ENCODE measurements around the gene ADH7.
A peak's percentile ranks its signal among the peaks of the same experiment; 100 is the strongest.
"Not testable (repeated sequence)": the region's sequence is repeated elsewhere in the genome, so short reads cannot be mapped to it uniquely, and the experiment has no call there.

Gene ADH7

DNA sequence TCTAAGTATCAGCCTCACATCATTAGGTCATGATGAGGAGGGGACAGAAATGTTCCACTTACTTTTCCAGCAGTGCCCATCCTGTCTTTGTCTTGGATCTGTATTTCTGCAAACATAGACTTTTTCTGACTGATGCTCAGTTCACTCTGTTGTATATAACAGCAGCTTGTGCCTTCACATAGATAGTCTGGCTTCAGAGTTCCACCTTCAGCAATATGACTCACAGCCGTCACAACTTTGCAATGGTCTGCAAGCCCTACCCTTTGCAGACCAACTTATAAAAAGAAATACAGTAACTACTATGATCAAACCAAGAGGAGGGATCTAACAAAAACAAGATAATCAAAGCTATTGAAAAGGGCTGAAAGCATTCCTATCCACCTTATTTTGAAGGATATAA is at the start of gene ADH7:
ADH7 (minus strand) TSS at position 189 of the 400 bp plus-strand sequence; CDS start at position 80, 109 bp downstream.
- no peak for DNase-seq

DNA sequence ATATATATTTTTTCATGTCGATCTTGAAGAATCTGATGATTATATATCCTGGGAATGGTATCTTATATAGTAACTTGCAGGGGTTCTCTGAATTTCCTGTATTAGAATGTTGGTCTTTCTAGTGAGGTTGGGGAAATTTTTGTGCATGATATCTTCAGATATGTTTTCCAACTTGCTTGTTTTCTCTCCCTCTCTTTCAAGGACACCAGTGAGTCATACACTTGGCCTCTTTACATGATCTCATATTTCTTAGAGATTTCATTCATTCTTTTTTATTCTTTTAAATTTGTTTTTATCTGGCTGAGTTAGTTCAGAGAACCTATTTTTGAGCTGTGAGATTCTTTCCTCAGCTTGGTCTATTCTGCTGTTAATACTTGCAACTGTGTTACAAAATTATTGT is 48.5 kb upstream of the ADH7 start:
- no peak for DNase-seq

DNA sequence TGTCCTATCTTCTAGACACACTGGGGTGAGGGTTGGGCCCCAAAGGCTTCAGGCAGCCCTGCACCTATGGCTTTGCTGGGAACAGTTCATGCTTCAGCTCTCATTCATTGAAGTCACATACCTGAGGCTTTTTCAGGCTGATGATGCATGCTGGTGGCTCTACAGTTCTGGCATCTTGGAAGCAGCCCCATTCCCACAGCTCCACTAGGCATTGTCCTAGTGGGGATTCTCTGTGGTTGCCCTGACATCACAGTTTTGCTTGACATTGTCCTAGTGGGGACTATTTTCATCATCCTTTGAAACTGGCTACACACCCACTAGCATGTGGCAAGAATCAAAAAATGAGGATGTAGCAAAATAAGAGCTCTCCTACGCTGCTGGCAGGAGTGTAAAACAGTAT is 38.0 kb upstream of the ADH7 start:
- DNase-seq, result no peak

DNA sequence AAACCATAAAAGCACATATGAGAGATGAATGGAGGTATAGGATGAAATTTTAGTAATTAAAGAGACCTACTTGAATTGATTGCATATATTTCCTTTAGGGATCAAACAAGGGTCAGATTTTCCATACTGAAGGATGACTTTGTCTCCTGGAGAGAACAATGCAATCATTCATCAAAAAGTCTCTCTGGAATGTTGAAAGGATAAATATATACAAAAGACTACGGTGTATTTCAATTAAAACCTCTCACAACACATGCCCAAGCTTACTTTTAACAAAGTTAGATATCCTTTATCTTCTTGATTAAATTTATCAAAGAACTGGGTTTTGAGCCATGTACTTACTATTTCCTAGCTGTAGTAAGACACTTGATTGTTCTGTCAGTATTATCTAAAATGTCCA is 36.8 kb upstream of the ADH7 start:
- DNase-seq, result no peak

DNA sequence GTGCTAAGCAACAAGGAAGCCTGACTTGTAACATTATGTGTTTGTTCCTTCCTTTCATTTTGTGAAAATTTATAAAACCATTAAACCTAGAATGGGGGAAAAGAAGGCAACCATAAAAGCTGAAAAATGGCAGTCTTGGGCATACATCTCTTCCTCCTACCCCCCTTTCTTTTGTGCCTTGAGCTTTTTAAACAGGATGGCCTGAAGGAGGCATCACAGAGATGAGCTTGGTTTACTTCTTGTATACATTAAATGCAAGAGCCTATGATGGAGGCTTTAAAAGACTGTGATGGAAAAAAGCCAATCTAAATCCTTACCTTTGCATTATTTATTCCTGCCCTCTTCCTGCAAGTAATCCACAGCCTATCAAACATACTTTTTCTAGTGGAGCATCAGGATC is 36.2 kb upstream of the ADH7 start:
- DNase-seq, result no peak

DNA sequence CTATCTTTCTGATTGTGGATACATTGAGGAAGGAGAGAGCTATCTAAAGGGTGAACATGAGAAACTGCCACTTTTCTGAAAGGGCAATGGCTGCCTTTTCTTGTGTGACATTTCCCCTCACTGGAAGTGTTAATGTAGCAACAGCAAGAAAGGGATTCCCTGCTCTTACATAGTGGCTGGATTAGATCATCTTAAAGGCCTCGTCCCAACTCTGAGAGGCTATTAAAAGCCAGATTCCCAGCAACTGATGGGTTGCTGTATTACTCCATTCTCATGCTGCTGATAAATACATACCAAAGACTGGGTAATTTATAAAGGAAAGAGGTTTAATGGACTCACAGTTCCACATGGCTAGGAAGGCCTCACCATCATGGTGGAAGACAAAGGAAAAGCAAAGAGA is 33.7 kb upstream of the ADH7 start:
- DNase-seq, result no peak

DNA sequence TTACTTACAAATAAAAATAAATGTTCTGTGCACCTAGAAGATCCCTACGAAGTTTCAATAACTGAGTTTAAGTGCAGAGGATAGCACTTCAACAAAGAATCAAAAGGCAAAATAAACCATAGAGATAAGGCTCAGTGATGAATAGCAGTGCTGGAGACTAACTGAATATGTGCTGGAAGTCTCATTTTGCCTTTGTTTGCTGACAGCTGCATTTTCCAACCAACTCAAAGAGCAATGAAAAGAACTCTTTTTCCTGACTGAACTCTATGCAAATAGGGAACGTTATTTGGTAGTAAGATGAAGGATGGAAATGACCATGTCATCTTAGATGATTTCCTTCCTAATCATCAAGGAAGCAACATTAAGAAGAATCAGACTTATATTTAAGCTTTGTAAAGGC is 32.7 kb upstream of the ADH7 start:
- no peak for DNase-seq

DNA sequence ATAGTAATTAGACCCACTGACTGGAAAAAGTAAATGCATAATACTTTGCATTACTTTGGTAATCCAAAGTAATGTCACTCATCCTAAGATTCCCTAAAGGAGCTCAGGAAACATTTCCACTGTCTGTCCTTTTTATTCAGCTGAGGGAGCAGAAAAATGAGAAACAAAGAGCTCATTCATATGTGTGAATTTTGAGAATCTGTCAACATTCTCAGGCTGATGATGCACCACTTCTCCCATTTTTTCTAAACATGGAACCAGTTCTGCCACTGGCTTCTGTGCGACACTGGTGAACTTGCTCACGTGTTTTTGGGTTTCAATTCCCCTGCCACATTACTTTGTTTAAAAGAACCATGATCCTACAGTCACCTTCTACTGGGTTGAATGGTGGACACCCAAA is 28.4 kb upstream of the ADH7 start:
- no peak for DNase-seq

DNA sequence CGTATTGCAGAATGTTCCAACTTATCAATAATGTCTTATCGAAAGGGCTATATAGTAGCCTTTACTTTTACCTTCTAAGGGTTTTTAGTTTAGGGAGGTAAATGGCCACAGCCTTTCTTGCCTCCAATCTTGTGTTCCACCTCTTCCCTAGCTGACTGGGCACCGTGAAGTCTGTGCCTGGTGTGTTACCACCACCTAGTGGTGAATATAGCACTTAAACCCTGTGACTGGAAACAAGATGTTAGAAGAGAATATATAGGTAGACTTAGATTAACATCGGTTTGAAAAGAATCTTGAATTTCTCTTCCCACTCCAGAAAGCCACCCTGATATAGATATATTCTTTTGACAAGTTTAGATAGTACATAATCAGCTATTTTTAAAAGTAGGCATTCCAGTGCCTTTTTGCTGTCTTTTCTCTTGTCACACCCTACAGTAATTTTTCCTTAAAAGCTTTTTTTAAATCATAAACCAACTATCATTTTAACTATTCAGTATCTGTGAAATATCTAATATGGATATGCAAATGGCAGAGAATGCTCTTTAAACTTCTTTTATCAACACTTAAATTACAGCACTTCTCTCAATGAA is 27.8 kb upstream of the ADH7 start:
- DNase-seq, result peak; percentile 69

DNA sequence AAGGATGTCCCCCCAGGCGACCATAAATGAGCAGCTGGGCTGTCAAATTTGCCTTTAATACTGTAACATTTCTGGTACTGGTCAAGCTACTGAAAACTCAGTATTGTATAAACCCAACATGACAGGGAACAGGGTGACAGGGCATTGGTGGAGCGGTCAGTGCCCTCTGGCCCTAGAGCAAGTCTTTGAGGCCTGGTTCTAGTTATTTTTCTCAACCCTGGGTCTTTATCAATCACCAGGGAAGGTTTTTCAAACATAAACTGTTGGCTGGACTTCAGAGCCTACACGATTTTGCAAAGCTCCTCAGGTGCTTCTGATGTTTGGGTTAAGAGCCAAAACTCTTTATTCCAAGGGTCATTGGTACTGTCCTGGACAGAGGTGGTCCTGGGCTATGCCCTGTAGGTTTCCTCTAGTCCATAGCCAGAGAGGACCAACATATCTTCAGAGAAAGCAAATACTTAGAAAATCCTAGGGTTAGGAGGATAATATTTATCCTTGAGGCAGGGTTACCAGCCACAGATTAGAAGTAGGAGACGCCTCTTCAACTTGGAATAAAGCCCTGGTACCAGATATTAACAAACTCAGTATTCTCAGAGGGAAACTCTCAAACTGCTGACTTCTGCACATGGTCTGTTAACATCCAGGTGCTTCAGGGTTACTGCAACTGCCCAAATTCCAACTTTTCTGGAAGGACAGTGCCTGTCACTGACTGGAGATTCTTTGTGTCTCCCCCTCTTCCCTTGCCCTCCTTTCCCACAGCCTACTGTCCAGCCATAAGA is 26.7 kb upstream of the ADH7 start:
- no peak for DNase-seq

DNA sequence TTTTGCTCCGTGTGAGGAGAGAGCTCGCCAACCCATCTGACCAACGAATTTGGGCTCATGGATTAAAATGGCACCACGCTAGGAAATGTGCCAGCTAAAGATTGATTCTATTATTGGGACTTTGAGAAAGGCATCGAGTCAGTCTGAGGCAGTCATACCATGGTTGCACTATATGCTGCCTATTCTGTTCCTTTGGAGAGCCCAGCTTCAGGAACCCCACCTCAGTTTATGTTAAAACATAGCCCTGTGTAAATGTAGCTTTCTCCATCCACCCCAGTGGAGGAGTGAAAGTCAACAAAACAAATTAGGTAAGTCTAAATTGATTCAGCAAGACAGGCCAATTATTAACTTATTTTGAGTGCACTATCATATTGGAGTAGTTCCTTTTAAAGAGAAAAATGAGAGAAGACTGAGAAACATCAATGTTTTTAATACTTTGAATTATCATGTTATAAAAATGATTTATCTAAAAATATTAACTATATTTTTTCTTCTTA is 24.5 kb upstream of the ADH7 start:
- DNase-seq, result no peak

DNA sequence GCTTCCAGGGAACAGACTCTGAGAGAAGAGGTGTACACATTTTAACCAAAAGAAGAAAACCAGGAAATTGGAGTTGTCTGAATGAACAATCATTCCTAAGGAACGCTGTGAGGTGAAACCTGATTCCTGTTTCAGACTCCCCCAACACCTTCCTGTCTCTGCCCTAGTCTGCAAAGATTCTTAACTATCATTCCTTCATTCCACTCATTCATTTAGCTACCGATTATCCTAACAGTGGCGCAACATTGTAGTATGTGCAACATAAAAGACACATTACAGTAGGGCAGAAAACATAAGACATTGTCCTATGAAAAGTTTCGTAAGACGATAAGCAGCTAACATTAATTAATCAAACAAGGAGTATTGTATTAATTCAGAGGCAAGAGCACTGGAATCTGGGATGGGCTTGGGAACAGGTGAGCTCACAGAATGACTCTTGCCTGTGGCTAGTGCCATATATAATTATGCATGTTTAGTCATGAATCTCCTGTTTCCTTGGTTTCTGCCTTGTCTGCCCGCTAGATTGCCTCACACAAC is 23.8 kb upstream of the ADH7 start:
- DNase-seq, result no peak

DNA sequence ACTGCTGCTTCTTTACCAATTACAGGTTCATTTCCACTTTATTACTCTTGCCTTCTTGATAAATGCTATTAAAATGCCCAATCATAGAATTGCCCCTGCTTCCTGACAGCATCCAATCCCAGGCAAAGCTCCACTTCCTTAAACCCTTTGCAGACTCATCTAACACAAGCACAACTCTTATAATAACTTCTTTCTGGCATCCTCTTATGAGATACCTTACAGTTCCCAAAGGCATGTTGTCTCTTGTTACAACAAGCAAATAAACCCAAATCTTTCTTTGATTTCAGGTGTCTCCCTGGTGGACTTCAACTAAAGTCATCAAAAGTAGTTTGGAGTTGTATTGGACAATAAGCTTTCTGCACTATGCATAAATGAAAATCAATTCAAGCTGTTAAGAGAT is 22.5 kb upstream of the ADH7 start:
- no peak for DNase-seq

DNA sequence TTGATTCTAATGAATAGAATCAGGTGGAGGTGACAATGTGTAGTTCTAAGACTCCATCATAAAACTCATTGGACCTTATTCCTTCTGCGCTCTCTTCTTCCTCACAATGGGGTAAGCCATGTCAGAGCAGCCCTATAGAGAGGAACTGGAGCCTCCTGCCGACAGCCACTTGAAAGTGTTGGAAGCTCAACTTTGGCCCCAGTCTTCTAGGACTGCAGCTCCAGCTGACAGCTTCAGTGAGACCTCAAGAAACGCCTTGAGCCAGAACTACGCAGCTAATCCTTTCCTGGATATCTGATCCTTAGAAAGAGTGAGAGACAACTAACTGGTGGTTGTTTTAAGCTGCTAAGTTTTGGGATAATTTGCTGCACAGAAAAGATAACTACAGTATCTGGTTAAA is 22.1 kb upstream of the ADH7 start:
- DNase-seq, result no peak

DNA sequence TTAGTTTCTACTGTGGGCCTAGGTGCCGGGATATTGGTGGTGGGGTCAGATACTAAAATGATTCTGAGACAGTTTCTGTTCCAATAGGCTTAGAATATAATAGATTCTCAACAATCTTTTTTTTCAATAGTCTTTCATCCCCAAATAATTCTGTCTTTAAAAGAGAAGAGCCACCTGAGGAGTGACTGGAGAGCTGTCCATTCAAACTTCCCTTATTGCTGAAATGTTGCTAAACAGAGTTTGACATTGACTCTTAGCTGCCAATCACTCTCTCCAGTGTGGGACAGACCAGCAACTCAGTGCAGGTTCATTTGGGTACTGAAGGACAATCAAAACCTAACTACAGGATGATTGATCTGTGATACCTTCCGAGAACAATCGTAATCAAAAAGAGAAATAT is 12.4 kb upstream of the ADH7 start:
- no peak for DNase-seq

DNA sequence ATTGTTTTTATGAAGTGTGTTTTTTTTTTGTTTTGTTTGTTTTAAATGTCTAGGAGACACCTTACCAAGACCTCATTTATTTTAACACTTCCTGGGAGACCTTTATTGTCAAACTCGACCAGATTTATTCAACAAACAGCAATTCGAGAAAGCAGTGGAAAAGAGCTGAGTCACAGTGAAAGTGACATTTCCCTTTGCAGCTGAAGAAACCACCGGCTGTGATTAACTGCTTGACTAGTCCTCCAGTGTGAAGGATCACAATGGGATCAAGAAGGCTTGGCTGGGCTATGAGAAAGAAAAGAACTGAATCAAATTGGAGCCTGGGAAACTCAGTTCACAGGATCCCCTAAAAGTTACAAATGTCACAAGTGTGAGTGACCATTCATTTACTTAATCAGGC is 11.9 kb upstream of the ADH7 start:
- DNase-seq, result no peak

DNA sequence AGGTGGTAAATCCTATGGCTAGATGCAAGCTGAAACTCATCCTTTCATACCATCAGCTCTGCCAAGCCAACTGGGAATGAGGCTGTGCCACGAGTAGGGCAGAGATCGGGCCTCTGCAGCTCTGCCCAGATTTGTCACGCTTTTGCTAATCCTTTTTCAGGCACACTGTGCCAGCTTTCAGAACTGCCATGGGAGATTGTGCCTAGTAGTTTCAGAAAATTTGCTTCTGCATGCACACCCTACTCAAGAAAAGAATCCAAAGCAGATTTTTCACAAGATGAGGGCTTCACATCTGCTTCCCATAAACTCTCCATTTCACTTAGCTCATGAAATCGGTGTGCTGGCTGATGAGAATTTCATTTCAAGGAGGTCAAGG is 3.3 kb upstream of the ADH7 start:
- no peak for DNase-seq

DNA sequence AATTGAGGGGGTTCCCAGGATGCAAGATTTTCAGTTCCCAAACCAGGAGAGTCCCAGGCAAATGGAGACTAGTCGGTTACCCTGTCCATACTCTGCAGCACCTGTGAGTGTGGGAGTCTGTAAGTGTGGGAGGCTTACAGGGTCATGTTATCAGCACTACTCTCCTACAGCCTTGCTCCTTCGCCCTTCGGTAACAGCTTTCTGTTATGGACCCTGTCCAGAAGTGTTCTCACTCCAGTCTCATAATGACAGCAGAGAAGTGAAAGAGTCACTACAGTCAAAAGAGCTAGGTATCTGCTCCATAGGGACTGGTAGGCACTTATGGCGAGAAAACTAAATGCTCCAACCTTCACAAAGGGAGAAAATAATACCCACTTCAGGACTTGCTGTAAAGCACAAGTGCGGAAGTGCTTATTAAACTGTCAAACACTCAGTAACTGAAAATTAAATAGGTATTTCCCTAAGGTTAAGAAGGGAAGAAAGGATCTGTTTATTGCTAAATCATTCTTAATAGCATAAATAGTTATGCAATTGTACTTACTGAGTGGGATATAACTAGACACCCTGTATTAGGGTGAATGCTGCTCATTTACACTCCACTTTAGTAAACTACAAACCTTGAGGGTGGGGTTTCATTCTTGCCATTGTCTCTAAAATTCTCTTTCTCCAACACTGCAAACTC is 2.7 kb upstream of the ADH7 start:
- DNase-seq, result no peak

DNA sequence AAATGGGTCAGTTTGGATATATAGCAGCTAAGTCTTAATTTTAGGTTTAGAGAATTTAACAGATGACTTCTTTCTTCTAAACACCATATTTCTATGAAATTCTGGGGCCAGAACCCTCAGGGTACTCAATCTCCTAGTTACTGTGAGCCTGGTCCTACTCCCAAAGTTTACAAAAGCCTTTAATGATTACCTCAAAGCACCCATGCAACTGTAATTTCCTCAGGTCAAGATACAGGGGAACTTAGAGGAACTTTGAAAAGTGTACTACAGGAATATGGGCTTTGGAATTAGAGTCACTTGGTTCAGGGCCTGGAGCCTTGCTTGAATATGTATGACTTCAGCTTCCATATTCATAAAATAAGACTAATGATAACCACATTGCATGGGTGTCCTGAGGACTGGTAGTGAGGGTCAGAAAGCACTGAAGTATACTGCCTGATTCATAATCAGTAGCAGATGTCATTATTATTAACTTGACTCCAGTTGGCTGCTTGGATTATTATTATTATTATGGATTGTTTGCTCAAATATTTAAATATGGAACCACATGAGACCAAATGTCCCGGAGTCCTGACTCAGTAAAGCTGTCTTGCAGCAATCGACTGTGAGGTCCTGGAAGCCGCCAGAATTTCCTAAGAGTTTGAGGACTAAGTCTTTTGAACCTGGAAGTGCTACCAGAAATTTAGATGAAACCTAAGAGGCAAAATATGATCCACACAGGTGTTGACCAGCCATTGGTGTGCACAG is 2.0 kb upstream of the ADH7 start:
- DNase-seq, result no peak

DNA sequence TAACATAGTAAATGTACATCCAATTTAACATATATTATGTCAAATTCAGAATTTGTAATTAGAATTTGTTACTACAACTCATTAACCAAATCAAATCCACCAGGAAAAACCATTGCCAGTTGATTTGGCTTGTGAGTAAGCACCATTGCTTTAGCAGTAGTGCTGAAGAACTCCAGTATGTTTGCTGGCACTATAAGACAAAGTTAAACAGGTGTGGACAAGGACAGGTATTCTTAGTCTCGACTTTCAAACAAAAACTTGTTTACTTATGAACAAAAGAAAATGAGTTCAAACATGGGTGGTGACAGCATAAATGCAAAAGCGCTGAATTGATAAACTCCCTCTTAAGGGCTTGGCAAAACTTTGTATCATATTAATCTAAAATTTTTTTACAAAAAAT is 1.3 kb upstream of the ADH7 start:
- no peak for DNase-seq

DNA sequence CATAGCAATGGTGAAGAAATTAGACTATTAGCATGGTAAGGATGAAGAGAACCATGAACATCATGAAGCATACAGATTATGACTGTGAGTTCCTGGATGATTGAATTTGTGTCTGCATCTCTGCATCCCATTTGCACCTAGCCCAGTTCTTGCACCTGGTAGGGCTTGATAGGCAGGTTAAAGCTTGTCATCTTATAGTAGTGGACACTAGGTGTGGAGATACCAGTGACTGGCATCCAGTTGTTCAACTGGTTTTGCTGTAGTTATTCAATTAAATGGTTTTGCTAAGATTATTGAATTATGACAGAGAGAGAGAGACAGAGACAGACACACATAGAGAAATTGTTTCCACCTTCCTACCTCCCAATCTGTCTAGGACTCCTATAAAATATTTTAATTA is 5.0 kb downstream of the ADH7 start:
- no peak for DNase-seq

DNA sequence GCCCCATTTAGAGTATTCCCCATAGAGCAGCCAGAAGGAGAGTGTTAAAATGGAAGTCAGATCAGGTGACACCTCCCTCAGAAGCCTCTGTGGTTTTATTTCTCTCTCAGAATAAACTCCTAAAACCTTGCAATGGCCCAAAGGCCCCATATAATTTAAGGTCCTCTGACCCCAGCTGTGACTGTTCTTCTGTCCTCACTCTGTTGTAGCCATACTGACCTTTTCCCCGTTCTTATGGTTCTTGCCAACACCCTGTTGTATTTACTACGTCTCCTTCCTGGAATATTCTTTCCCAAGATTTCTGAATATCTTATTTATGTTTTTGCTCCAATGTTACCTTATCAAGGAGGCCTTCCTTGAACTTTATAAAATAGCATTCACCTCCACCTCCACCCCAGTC is 18.0 kb downstream of the ADH7 start:
- DNase-seq, result no peak

DNA sequence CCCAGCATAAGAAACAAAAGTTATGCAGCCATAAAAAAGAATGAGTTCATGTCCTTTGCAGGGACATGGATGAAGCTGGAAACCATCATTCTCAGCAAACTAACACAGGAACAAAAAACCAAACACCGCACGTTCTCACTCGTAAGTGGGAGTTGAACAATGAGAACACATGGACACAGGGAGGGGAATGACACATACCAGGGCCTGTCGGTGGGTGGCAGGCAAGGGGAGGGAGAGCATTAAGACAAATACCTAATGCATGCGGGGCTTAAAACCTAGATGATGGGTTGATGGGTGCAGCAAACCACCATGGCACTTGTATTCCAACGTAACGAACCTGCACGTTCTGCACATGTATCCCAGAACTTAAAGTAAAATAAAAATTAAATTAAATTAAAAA is 19.4 kb downstream of the ADH7 start:
- DNase-seq, result not testable (repeated sequence)
